ENCODE data around the gene TEDC2. TPM values are rescaled to one million over a fixed set of nuclear protein-coding genes. Genes with fewer than 3 reads are reported as not detected.

TEDC2 gene
- total and polyA plus RNA-seq, 9 of the 15 experiments (the other 6 are each of a cell fraction or from before 2014, with no cell fraction given): 0.75 to 57.0 (median 17.6) TPM

DNA sequence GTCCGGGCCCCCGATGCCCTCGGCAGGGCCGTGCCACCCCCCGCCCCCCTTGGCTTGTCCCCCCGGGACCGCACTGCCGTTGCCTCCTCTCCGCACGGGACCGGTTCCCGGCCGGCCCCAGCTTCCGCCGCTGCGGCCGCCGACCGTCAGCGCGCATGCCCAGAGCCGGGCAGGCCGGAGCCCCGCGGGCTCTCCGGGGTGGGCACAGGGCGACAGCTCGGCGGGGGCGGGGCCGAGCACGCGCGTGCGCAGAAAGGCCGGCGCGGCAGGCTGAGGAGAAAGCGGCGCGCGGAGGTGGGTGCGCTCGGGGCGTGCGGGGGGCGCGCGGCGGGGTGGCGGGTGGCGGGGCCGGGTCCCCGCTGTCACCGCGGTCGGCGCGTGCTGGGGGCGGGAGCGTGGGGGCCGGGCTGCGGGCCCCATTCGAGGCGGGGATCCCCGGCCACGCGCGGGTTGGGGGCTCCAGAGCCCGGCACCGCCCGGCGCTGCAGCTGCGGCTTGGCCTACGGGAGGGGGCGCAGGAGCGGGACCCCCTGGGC lies 15.0 kb downstream of the TEDC2 start, which contains the start of gene TBC1D24 (continued):
- TF ChIP-seq MAZ (CRISPR knock-in tag; conservative IDR thresholded peaks at IDR 0.05 in 1 of 2, IDR thresholded peaks at IDR 0.05 in 1 of 2): peak in 1 of 2 experiments; percentile 8; a peak in 1 of 4 replicates
- no peak for TF ChIP-seq GTF3C2 (IDR thresholded peaks at IDR 0.05; ENCODE audit: borderline replicate concordance, extremely low read depth, insufficient read length)
- no peak for TF ChIP-seq PCBP2 (IDR thresholded peaks at IDR 0.05; ENCODE audit: low read depth, low read length, poor library complexity, severe bottlenecking)
- no peak for TF ChIP-seq FOXM1 (IDR thresholded peaks at IDR 0.05; ENCODE audit: low read depth)
- TF ChIP-seq FOXM1 (CRISPR knock-in tag; IDR thresholded peaks at IDR 0.05; ENCODE audit: low read depth): 0 out of 2 replicates have a peak, but pooled peaks have one; percentile 22
- peak in 2 of 3 experiments; percentile 30 to 76; a peak in 2 of 6 replicates for TF ChIP-seq ZBTB11 (CRISPR knock-in tag; IDR thresholded peaks at IDR 0.05)
- TF ChIP-seq HNRNPK (IDR thresholded peaks at IDR 0.05; ENCODE audit: low read depth, low read length, poor library complexity, severe bottlenecking): no peak
- peak; percentile 49 for TF ChIP-seq POLR2B (IDR thresholded peaks at IDR 0.05; ENCODE audit: low read depth, partially characterized antibody)
- peak; percentile 92 for TF ChIP-seq VEZF1 (CRISPR knock-in tag; IDR thresholded peaks at IDR 0.05)
- TF ChIP-seq GTF2E2 (tag; IDR thresholded peaks at IDR 0.05): no peak
- TF ChIP-seq RBBP5 (IDR thresholded peaks at IDR 0.05; ENCODE audit: borderline replicate concordance, insufficient read depth, low read length, poor library complexity, severe bottlenecking): peak; percentile 21
- peak; percentile 63; the same call in 1 of the 2 replicates for TF ChIP-seq HNRNPL (IDR thresholded peaks at IDR 0.05; ENCODE audit: low read depth, low read length)
- TF ChIP-seq TRIM24 (IDR thresholded peaks at IDR 0.05): no peak
- TF ChIP-seq GATAD2B (IDR thresholded peaks at IDR 0.05; ENCODE audit: borderline replicate concordance): 0 out of 2 replicates have a peak, but pooled peaks have one; percentile 12
- no peak for TF ChIP-seq JUND (IDR thresholded peaks at IDR 0.05; ENCODE audit: borderline replicate concordance, low read depth, low read length)
- no peak for TF ChIP-seq JUND (tag; IDR thresholded peaks at IDR 0.05; ENCODE audit: borderline replicate concordance, low read depth, low read length)
- no peak for TF ChIP-seq SMAD1 (IDR thresholded peaks at IDR 0.05; ENCODE audit: low read depth, low read length, partially characterized antibody)
- peak; percentile 88 to 89 for TF ChIP-seq NRF1 (conservative IDR thresholded peaks at IDR 0.05 in 1 of 2, IDR thresholded peaks at IDR 0.05 in 1 of 2)

All from K562 (cell line).